HepG2 (cell line): Measurements from ENCODE around the gene WSCD2. TPM values are rescaled to one million over a fixed set of nuclear protein-coding genes. Genes with fewer than 3 reads are reported as not detected.

Experiments
- ATAC-seq: fragments of 200-7000 bp; cut with Tn5 transposase; 3 replicates; pipeline ENCODE4 v1.9.1; 2020; ENCODE audit warnings: mild to moderate bottlenecking, moderate library complexity
- BruUV-seq: library from RNA; stranded (reverse); fragments of 400-500 nt; replicated peaks from 2 replicates; lab custom pipeline; 2021; lab: Mats Ljungman, UMichigan
- CTCF ChIA-PET: fragments of 300-600 bp; formaldehyde crosslinking; extraction: SDS; loops from one replicate; lab custom pipeline; 2021; ENCODE audit warnings: low total read pairs, inconsistent platforms, low intra/inter-chr PET ratio; lab: Yijun Ruan, JAX
- POLR2A ChIA-PET: fragments of 350-600 bp; sonication (Branson Sonifier 250); formaldehyde crosslinking; loops from one replicate; lab custom pipeline; 2020; ENCODE audit warnings: antibody characterized with exemption, inconsistent platforms; lab: Yijun Ruan, JAX
- DNase-seq: peaks from one replicate; pipeline ENCODE4 v3.0.0-alpha.2; 2015; ENCODE audit warnings: low spot score
- FAIRE-seq: peaks from 3 replicates; lab custom pipeline; 2011; peaks lifted over from hg19 to GRCh38; lab: Jason Lieb, UNC
- H2AFZ ChIP-seq: one replicate; pipeline ENCODE4 v1.6.1; 2011; ENCODE audit warnings: low read length, inconsistent platforms
- H3K27ac ChIP-seq: fragments of 300-600 bp; 3 replicates; pipeline ENCODE4 v1.8.0; 2011; ENCODE audit warnings: mixed run types, mild to moderate bottlenecking, mixed read lengths, low read length, inconsistent platforms; ENCODE audit not compliant: insufficient read depth; ENCODE audit errors: extremely low read length
- H3K27me3 ChIP-seq, 2 experiments: fragments of 200-600 bp in 1 of 2; 2 replicates in 1 of 2; 3 replicates in 1 of 2; pipeline versions ENCODE4 v1.6.0 to v1.8.0; 2011; ENCODE audit warnings: low read length in 2 of 2, mild to moderate bottlenecking in 2 of 2, moderate library complexity in 2 of 2, inconsistent platforms in 1 of 2; ENCODE audit not compliant: insufficient read depth in 2 of 2, control insufficient read depth in 1 of 2
- H3K36me3 ChIP-seq, 2 experiments: fragments of 200-600 bp in 1 of 2; replicated peaks in 1 of 2; 2 replicates in 1 of 2; 3 replicates in 1 of 2; pipeline versions ENCODE4 v1.5.1 to v1.8.0; 2011; ENCODE audit warnings: low read length in 2 of 2, inconsistent platforms in 1 of 2; ENCODE audit not compliant: insufficient read depth in 2 of 2, control insufficient read depth in 1 of 2
- H3K4me1 ChIP-seq: 2 replicates; pipeline ENCODE4 v1.5.1; 2012; ENCODE audit warnings: low read length, inconsistent platforms; ENCODE audit not compliant: insufficient read depth
- H3K4me2 ChIP-seq: 2 replicates; pipeline ENCODE4 v1.6.0; 2011; ENCODE audit warnings: low read depth, low read length, inconsistent platforms
- H3K4me3 ChIP-seq, 3 experiments: fragments of 200-600 bp in 1 of 3; sonication (generic), shearing (Covaris generic) in 1 of 3; replicated peaks in 1 of 3; 2 replicates each; pipeline ENCODE4 v1.5.1; 2011 to 2016; ENCODE audit warnings: low read length in 3 of 3, inconsistent platforms in 2 of 3, low read depth in 2 of 3, mild to moderate bottlenecking in 2 of 3, control low read depth in 1 of 3, mixed read lengths in 1 of 3; ENCODE audit not compliant: insufficient read depth in 1 of 3
- H3K79me2 ChIP-seq: one replicate; pipeline ENCODE4 v1.6.1; 2011; ENCODE audit warnings: low read length, inconsistent platforms; ENCODE audit not compliant: insufficient read depth
- H3K9ac ChIP-seq: 2 replicates; pipeline ENCODE4 v1.6.0; 2011; ENCODE audit warnings: mild to moderate bottlenecking, low read depth, low read length, inconsistent platforms; ENCODE audit not compliant: insufficient read depth
- H3K9me3 ChIP-seq: 2 replicates; pipeline ENCODE4 v1.5.1; 2012; ENCODE audit warnings: mild to moderate bottlenecking, low read length
- H4K20me1 ChIP-seq: 2 replicates; pipeline ENCODE4 v1.6.0; 2011; ENCODE audit warnings: inconsistent platforms, mild to moderate bottlenecking, low read length, moderate library complexity; ENCODE audit not compliant: insufficient read depth
- HIVEP1 ChIP-seq: sonication (generic); formaldehyde crosslinking; IDR thresholded peaks from 2 replicates; pipeline ENCODE4 v1.4.0; 2020; ENCODE audit warnings: mild to moderate bottlenecking, missing genetic modification reagents
- IKZF1 ChIP-seq: fragments of 450-650 bp; IDR thresholded peaks from 2 replicates; pipeline ENCODE4 v1.7.1; 2016
- MAZ ChIP-seq, 2 experiments: sonication (generic) in 1 of 2; formaldehyde crosslinking in 1 of 2; IDR thresholded peaks; 2 replicates each; pipeline versions ENCODE4 v1.5.0 to v1.6.1; 2012 to 2020; ENCODE audit warnings: low read depth in 2 of 2, mild to moderate bottlenecking in 2 of 2, borderline replicate concordance in 1 of 2, improper control_type of control experiment in 1 of 2, low read length in 1 of 2, missing genetic modification reagents in 1 of 2, moderate library complexity in 1 of 2
- NFRKB ChIP-seq: fragments of 450-650 bp; IDR thresholded peaks from 2 replicates; pipeline ENCODE4 v1.6.1; 2017
- RFXANK ChIP-seq: IDR thresholded peaks from 2 replicates; pipeline ENCODE4 v1.6.1; 2016
- SP4 ChIP-seq: sonication (generic); formaldehyde crosslinking; IDR thresholded peaks from 2 replicates; pipeline ENCODE4 v1.8.1; 2023; ENCODE audit warnings: mild to moderate bottlenecking, missing genetic modification reagents
- USF2 ChIP-seq, 2 experiments: sonication (generic) in 1 of 2; formaldehyde crosslinking in 1 of 2; IDR thresholded peaks; 2 replicates each; pipeline versions ENCODE4 v1.5.1 to v1.6.1; 2011 to 2020; ENCODE audit warnings: borderline replicate concordance in 1 of 2, low read depth in 1 of 2, low read length in 1 of 2, mild to moderate bottlenecking in 1 of 2, missing genetic modification reagents in 1 of 2, moderate library complexity in 1 of 2
- ZNF180 ChIP-seq: sonication (generic); formaldehyde crosslinking; IDR thresholded peaks from 2 replicates; pipeline ENCODE4 v1.4.0; 2020; ENCODE audit warnings: low read depth, missing genetic modification reagents, borderline replicate concordance
- ZNF274 ChIP-seq: sonication (generic); formaldehyde crosslinking; IDR thresholded peaks from 2 replicates; pipeline ENCODE4 v1.5.1; 2020; ENCODE audit warnings: mild to moderate bottlenecking, missing genetic modification reagents
- ZNF572 ChIP-seq: sonication (generic); formaldehyde crosslinking; IDR thresholded peaks from 2 replicates; pipeline ENCODE4 v1.5.1; 2020; ENCODE audit warnings: mild to moderate bottlenecking, missing genetic modification reagents
- ZNF709 ChIP-seq: sonication (generic); formaldehyde crosslinking; IDR thresholded peaks from 2 replicates; pipeline ENCODE4 v1.5.0; 2020; ENCODE audit warnings: mild to moderate bottlenecking, missing genetic modification reagents
- WGBS: methylation state at CpG from one replicate; pipeline ENCODE4 v1.1.6; 2017; ENCODE audit warnings: low lambda C conversion rate; 5-methylcytosine and 5-hydroxymethylcytosine counted together
- in situ Hi-C: cut with HindIII; loops from 2 replicates; pipeline ENCODE4 v1.10.0; 2017; ENCODE audit warnings: low pct_unique_long_range_greater_than_20kb; ENCODE audit not compliant: extremely low pct_ligation_motif_present
- intact Hi-C: fragments of 100-400 bp; cut with micrococcal nuclease; formaldehyde crosslinking; loops from one replicate; pipeline ENCODE4 v1.10.0; 2022; ENCODE audit not compliant: unreplicated experiment
- polyA plus RNA-seq, 8 experiments: library from polyadenylated mRNA; depleted of rRNA in 3 of 8; stranded (reverse) in 7 of 8; unstranded in 1 of 8; fragments of >200 nt; fragmentation: Illumina TruSeq in 4 of 8; extraction: Trizol in 4 of 8; gene quantifications; 2 replicates each; pipeline versions ENCODE4 v1.2.1 to v1.2.3, GENCODE V29; 2011 to 2016; ENCODE audit warnings: low read depth in 4 of 8, missing spikeins in 1 of 8, mixed read lengths in 1 of 8; ENCODE audit not compliant: insufficient read depth in 1 of 8
- total RNA-seq, 5 experiments: library from RNA; depleted of rRNA; stranded (reverse); fragments of >200 nt; fragmentation: Illumina TruSeq; extraction: Trizol; gene quantifications; 2 replicates each; pipeline ENCODE4 v1.2.3, GENCODE V29; 2016; ENCODE audit warnings: low read depth in 1 of 5

The WSCD2 gene
- total and polyA plus RNA-seq, 2 of the 13 experiments (the other 11 are each of a cell fraction or from before 2014, with no cell fraction given) = not detected

GRCh38 chr12:108144080-108144479, 15.0 kb downstream of the WSCD2 start:
- no peak overlapping the region for H3K9ac ChIP-seq
- 4% methylated on average over 6 of the region's 8 CpGs for WGBS
- no peak overlapping the region for H3K4me3 ChIP-seq
- no peak overlapping the region for H3K27ac ChIP-seq
- no peaks in the 10 kb centered on the region for H3K4me1 ChIP-seq
- ChIA-PET CTCF (no interaction called here), POLR2A (no interaction called here)
- intact Hi-C loops = no loop called here
- peaks cover 1 to 5% of the 10 kb centered on the region in 2 experiments; a peak in 1 of 5 replicates for H3K27me3 ChIP-seq
- no peaks in the 10 kb centered on the region for H4K20me1 ChIP-seq
- in situ Hi-C loops = no loop called here
- DNase-seq (no peak), ATAC-seq (no peak), FAIRE-seq (no peak)
- no peak overlapping the region for H3K4me2 ChIP-seq
- H2AFZ ChIP-seq = no peak overlapping the region
- H3K79me2 ChIP-seq = no peaks in the 10 kb centered on the region
- H3K9me3 ChIP-seq = no peaks in the 10 kb centered on the region
- BruUV-seq = no TSS peak
- TF ChIP-seq USF2 (IDR thresholded peaks at IDR 0.05; ENCODE audit: low read depth, low read length) = no peak
- no peak for TF ChIP-seq USF2 (CRISPR knock-in tag; IDR thresholded peaks at IDR 0.05; ENCODE audit: borderline replicate concordance)
- TF ChIP-seq ZNF180 (CRISPR knock-in tag) = no peak
- TF ChIP-seq IKZF1 = no peak
- no peak for TF ChIP-seq SP4 (CRISPR knock-in tag)
- no peak for TF ChIP-seq ZNF572 (CRISPR knock-in tag)
- TF ChIP-seq NFRKB = no peak
- no peak for TF ChIP-seq MAZ (IDR thresholded peaks at IDR 0.05; ENCODE audit: borderline replicate concordance, low read depth, low read length)
- TF ChIP-seq MAZ (CRISPR knock-in tag; IDR thresholded peaks at IDR 0.05; ENCODE audit: low read depth) = no peak
- no peak for TF ChIP-seq HIVEP1 (CRISPR knock-in tag)
- TF ChIP-seq ZNF274 (CRISPR knock-in tag) = no peak
- TF ChIP-seq RFXANK (CRISPR knock-in tag) = no peak
- TF ChIP-seq ZNF709 (CRISPR knock-in tag) = no peak
- no peaks in the 10 kb centered on the region for H3K36me3 ChIP-seq
